NAMALWA (cell line): Measurements from ENCODE around the gene USP33.
"Not testable (repeated sequence)": the region's sequence is repeated elsewhere in the genome, so short reads cannot be mapped to it uniquely, and the experiment has no call there.

Experiments
- DNase-seq: peaks from one replicate; pipeline ENCODE4 v3.0.0-alpha.2; 2015; ENCODE audit warnings: low spot score

Gene USP33

DNA sequence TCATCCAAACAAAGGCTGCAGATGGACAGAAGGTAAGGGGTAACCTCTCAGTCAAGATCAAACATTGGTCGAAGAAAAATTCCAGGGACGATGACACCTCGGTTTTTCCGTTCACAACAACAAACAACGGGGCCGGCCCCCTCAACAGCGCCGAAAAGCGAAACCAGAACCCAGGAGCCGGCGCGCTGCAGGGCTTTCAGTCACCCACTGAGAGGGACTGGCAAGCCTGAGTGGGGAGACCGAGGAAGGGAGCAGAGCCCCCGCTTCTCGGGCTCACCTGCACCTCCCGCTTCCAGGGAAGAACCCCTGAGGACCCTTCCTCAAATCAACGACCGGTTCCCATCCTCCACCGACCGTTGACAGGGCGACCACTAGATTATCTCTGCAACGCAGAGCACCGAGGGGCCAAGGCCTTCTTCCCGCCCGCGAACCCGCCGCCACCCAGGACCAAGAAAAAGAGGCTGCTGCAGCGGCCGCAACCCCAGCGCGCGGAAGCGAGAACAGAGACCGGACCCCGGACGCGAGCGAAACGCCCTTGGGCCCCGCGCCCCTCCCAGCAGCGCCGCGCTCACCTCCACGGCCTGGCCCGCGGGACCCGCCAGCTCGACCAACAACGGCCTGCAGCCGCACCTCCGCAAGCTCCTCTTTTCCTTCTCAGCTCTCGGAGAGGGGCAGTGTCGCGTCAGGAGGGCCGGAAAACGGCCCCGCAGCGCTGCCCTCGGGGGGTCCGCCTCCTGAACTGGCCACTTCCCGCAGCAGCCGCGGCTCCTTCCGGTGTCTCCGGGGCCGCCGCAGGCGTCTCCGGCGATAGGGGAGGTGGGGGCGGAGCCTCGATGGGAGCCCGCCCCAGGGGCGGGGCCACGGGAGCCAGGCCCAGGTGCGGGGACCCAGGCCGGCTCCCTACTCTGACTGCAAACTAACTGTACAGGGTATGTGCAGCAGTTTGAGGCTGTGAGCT is at the start of gene USP33:
USP33 (minus strand) TSS at position 782 of the 958 bp plus-strand sequence. CDS start 18,155 bp downstream, outside the sequence.
- DNase-seq, result peak; percentile 93

DNA sequence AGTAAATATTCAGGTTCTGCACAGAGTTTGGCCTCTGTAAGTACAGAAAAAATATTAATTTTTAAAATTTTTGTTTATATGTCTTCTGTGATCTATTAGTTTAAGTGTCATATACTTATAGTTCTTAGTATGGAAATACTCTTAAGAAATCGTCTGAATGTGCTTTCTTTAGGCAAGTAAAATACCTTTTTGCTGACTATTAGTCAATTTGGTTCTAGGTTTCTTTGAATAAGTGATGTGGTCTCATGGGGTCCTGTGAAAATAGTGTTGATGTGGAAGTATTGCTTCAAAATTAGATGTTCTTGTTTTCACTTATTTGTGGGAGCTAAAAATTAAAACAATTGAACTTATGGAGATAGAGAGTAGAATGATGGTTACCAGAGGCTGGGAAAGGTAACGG is 43.7 kb upstream of the USP33 start:
- DNase-seq, result no peak

- no peak for DNase-seq
These were observed 42.4 kb upstream of the USP33 start for GRCh38 chr1:77802026-77802425.

DNA sequence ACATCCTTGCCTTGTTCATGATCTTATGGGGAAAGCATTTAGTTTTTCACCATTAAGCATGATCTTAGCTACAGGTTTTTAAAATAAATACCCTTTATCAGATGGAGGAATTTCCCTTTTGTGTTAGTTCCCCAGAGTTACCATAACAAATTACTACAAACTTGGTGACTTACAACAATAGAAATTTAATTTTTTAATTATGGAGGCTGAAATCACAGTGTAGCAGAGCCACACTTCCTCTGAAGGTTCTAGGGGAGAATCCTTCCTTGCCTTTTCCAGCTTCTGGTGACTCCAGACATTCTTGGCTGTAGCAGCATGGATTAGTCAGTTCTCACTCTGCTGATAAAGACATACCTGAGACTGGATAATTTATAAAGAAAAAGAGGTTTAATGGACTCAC is 38.3 kb upstream of the USP33 start:
- no peak for DNase-seq

- DNase-seq, result no peak
These were observed 37.2 kb upstream of the USP33 start for GRCh38 chr1:77796695-77797405.

DNA sequence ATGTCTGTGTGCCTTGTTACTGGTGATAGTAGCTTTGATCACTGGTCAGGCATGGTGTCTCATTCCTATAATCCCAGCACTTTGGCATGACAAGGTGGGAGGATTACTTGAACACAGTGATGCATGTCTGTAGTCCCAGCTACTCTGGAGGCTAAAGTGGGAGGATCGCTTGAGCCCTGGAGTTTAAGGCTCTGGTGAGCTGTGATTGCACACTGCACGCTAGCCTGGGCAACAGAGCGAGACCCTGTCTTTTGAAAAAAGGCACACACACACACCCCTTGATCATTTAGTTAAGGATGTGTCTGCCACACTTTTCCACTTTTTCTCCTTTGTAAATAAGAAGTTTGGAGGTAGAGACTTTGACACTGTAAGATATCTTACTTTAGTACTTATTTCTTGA is 34.9 kb upstream of the USP33 start:
- no peak for DNase-seq

GRCh38 chr1:77786093-77786741 is 26.6 kb upstream of the USP33 start:
- not testable (repeated sequence) for DNase-seq

GRCh38 chr1:77783141-77783540 is 23.5 kb upstream of the USP33 start:
- no peak for DNase-seq

GRCh38 chr1:77781683-77782082 is 22.0 kb upstream of the USP33 start:
- DNase-seq, result no peak

- peak; percentile 85 for DNase-seq
These were observed 20.1 kb upstream of the USP33 start, which contains the start of gene MIGA1 for GRCh38 chr1:77779529-77780281. Gene MIGA1 (plus strand): TSS chr1:77779649. CDS start chr1:77783253, 3,604 bp downstream.

DNA sequence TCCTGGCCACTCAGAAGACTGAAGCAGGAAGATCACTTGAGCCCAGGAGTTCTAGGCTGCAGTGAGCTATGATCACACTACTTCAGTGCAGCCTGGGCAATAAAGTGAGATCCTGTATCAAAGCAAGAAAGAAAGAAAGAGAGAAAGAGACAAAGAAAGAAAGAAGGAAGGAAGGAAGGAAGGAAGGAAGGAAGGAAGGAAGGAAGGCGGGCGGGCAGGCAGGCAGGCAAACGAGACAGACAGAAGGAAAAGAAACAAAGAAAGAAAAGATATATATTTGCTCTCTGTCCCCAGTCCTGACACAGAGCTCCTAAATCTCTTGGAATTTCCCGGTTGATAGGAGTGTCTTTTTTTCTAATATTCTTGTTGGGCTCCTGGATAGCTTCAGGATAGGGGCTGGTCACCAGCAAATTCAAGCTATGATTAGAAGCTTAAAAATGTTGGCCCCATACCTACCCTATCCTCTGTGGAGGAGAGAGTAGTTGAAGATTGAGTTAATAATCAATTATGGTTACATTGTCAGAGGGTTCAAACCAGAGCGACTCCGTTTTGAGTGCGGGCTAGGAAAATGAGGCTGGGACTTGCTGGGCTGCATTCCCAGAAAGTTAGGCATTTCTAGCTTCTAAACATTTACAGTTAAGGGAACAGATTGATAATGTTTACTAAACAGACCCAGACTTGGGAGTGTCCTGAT is 16.5 kb upstream of the USP33 start:
- DNase-seq, result no peak

DNA sequence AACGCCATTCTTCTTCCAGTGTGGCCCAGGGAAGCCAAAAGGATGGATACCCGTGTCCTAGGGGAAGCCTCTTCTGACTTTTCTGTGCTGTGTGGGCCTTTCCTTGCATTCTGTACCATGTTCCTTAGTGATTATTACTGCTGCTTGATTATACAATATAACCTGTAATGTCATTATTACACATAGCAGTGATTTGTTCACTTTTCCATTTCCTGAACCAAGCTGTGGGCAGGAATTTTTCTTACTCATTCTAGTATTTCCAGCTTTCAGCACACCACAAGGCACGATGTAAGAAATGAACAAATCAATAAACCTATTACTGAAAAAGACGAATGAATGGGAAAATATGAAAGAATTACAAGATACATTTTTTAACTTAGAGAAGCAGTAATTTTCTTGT is 8.4 kb upstream of the USP33 start:
- DNase-seq, result no peak

GRCh38 chr1:77762072-77762476 is 2.4 kb upstream of the USP33 start:
- DNase-seq, result no peak

- no peak for DNase-seq
These were observed 2.0 kb downstream of the USP33 start for GRCh38 chr1:77757603-77758002.

DNA sequence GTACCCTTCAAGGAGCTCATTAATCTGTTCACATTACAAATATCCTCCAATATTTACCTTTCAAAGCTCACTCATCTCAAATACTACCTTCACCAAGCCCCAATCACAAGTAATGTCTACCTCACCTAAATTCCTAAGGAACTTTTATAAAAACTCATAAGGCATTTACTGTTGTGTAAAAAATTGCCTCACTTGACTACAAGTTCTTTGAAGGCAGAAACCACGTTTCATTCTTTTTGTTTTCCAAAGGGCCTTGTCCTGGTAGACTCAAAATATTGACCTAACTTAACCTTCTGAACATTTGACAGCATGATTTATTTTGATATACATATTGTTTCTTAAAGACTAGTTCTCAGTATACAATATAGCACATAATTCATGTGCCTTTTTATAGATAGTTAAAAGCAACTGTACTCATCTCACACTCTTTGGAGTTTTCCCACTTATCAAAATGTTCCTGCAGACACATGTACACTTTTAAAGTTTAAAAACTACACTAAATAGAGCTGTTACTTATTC is 2.5 kb downstream of the USP33 start:
- DNase-seq, result no peak

- DNase-seq, result peak; percentile 20
These were observed 3.4 kb downstream of the USP33 start for GRCh38 chr1:77756052-77756754.

DNA sequence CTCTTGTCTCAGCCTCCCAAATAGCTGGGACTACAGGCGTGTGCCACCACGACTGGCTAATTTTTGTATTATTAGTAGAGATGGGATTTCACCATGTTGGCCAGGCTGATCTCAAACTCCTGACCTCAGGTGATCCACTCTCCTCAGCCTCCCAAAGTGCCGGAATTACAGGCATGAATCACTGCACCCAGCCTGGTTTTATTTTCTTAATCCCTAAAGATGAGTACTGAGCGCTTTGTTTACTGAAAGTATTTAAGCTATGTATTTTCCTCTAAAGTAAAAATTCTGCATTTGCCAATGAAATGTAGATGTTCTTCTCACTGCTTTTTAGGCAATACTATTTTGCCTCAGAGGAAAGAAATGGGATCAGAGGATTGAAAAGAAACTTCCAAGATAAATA is 10.2 kb downstream of the USP33 start:
- not testable (repeated sequence) for DNase-seq

DNA sequence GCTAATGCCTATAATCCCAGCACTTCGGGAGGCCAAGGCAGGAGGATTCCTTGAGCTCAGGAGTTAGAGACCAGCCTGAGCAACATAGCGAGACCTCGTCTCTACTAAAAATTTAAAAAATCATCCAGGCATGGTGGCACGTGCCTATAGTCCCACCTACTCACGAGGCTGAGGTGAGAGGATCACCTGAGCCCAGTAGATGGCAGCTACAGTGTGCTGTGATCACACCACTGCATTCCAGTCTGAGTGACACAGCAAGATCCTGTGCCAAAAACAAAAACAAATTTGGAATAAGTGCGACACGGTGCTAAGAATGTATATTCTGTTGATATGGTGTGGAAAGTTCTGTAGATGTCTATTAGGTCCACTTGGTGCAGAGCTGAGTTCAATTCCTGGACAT is 15.1 kb downstream of the USP33 start:
- no peak for DNase-seq

DNA sequence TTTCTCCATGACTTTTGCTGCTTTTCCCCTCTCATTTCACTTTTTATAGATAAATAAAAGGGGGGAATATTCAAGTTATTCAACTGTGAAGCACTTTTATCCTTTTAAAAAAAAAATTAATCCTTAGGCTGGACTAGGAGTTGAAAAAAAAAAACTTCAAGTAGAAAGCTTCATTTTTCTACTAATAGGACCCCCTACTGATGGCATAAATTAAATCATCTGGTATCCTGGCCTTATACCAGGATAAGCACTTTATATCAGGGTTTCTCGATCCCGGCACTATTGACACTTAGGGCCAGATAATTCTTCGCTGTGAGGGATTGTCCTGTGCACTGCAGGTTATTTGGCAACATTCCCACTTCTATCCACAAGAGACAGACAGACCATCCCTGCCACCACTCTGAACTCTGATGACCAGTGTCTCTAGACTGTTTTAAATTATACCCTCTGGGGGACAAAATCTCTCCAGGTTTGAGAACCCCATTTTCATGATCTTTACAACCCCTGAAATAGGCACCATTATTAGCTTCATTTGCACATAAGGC is 17.6 kb downstream of the USP33 start:
- no peak for DNase-seq

- DNase-seq, result no peak
These were observed 18.3 kb downstream of the USP33 start for GRCh38 chr1:77741316-77741715.
